ENCODE measurements around the gene PRUNE2. TPM values are rescaled to one million over a fixed set of nuclear protein-coding genes. Genes with fewer than 3 reads are reported as not detected.

The PRUNE2 gene
- total and polyA plus RNA-seq, 2 of the 13 experiments (the other 11 are each of a cell fraction or from before 2014, with no cell fraction given), result 0.02 TPM; not detected in 1

DNA sequence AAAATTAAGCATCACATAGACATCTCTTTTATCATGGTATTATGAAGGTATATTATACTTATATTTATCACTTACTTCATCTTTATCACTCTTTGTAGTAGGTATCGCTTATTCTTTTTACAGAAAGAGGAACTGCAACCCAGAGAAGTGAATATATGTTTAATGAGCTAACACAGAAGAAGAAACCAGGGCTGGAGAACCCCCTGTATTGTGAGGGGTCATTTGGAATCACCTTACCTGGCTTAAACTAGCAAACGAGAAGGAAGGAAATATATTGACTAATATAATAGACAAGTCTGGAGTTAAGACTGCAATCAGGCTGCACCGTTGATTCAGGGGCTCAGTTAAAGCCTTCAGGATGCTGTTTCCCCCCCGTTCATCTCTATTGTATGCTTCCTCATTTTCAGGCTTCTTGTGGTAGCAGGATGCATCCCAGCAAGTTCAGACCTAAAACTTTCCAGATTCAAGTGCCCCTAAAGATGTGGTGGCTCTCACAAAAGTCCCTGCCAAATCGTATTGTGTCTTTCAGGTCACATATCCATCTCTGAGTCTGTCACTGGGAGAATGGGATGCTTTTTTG is 300.5 kb downstream of the PRUNE2 start (continued):
- TF ChIP-seq ZNF234 (CRISPR knock-in tag; conservative IDR thresholded peaks at IDR 0.05) (no peak), ISX (CRISPR knock-in tag; conservative IDR thresholded peaks at IDR 0.05) (no peak)

DNA sequence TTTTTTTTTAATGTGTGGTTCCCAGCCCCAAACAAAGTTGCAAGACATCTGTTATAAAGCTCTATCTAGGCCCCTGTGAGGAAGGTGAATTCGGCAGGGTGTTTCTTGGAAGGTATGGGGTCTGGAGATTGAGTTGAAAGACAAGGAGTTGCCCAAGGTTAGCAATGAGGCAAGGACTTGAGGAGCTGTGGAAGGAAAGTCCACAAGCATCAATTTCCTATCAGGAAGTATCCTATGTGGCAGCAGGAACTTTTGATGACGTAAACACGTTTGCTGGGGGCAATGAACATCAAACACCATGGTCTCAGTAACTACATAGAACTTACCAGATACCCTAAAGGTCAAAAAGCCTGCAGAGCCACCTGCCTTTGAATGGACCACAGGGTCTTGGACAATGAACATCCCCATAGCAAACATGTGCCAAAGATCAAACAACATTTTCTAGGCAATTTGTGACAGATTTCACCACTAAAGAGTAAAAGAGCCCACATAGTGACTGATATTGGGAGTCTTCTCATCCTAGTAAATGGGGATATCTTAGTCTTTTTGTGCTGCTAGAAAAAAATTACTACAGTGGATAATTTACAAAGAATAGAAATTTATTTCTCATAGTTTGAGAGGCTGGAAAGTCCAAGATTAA is 301.9 kb downstream of the PRUNE2 start:
- Histone ChIP-seq H2AFZ (ENCODE audit: low read length) (no peak overlapping the region), H3K9ac (ENCODE audit: insufficient read depth, low read depth, low read length) (no peak overlapping the region), H3K36me3 (replicated peaks in 1 of 2; ENCODE audit: control insufficient read depth in 1 of 2, insufficient read depth in 2 of 2, low read length in 2 of 2) (no peaks in the 10 kb centered on the region), H3K79me2 (ENCODE audit: insufficient read depth, low read length) (no peaks in the 10 kb centered on the region), H3K4me3 (replicated peaks in 1 of 3; ENCODE audit: insufficient read depth in 1 of 3, low read depth in 2 of 3, low read length in 3 of 3) (no peak overlapping the region), H3K4me2 (ENCODE audit: low read depth, low read length) (no peak overlapping the region), H3K27ac (ENCODE audit: extremely low read length, insufficient read depth, low read length) (no peak overlapping the region), H3K4me1 (ENCODE audit: insufficient read depth, low read length) (no peaks in the 10 kb centered on the region), H4K20me1 (ENCODE audit: insufficient read depth, low read length) (no peaks in the 10 kb centered on the region), H3K9me3 (ENCODE audit: low read length) (no peaks in the 10 kb centered on the region), H3K27me3 (ENCODE audit: control insufficient read depth in 1 of 2, insufficient read depth in 2 of 2, low read length in 2 of 2) (no peaks in the 10 kb centered on the region)
- intact Hi-C loops (cut with micrococcal nuclease; ENCODE audit: unreplicated experiment) (no loop called here), in situ Hi-C loops (cut with HindIII; ENCODE audit: extremely low pct_ligation_motif_present, low pct_unique_long_range_greater_than_20kb) (no loop called here)
- CTCF ChIA-PET (ENCODE audit: low intra/inter-chr PET ratio, low total read pairs), result no interaction called here
- no TSS peak for BruUV-seq (replicated peaks)
- ATAC-seq (no peak), DNase-seq (ENCODE audit: low spot score) (no peak), FAIRE-seq (no peak)
- no peak for TF ChIP-seq CC2D1A (CRISPR knock-in tag; IDR thresholded peaks at IDR 0.05)
- TF ChIP-seq, protein P1, sequence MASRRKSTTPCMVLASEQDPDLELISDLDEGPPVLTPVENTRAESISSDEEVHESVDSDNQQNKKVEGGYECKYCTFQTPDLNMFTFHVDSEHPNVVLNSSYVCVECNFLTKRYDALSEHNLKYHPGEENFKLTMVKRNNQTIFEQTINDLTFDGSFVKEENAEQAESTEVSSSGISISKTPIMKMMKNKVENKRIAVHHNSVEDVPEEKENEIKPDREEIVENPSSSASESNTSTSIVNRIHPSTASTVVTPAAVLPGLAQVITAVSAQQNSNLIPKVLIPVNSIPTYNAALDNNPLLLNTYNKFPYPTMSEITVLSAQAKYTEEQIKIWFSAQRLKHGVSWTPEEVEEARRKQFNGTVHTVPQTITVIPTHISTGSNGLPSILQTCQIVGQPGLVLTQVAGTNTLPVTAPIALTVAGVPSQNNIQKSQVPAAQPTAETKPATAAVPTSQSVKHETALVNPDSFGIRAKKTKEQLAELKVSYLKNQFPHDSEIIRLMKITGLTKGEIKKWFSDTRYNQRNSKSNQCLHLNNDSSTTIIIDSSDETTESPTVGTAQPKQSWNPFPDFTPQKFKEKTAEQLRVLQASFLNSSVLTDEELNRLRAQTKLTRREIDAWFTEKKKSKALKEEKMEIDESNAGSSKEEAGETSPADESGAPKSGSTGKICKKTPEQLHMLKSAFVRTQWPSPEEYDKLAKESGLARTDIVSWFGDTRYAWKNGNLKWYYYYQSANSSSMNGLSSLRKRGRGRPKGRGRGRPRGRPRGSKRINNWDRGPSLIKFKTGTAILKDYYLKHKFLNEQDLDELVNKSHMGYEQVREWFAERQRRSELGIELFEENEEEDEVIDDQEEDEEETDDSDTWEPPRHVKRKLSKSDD (CRISPR knock-in tag; IDR thresholded peaks at IDR 0.05; ENCODE audit: low read depth), result no peak
- TF ChIP-seq HIVEP1 (CRISPR knock-in tag; IDR thresholded peaks at IDR 0.05), result no peak
- TF ChIP-seq ZNF333 (CRISPR knock-in tag; IDR thresholded peaks at IDR 0.05; ENCODE audit: borderline replicate concordance), result no peak
- no peak for TF ChIP-seq KLF15 (CRISPR knock-in tag; IDR thresholded peaks at IDR 0.05; ENCODE audit: borderline replicate concordance)
- TF ChIP-seq, protein P2, sequence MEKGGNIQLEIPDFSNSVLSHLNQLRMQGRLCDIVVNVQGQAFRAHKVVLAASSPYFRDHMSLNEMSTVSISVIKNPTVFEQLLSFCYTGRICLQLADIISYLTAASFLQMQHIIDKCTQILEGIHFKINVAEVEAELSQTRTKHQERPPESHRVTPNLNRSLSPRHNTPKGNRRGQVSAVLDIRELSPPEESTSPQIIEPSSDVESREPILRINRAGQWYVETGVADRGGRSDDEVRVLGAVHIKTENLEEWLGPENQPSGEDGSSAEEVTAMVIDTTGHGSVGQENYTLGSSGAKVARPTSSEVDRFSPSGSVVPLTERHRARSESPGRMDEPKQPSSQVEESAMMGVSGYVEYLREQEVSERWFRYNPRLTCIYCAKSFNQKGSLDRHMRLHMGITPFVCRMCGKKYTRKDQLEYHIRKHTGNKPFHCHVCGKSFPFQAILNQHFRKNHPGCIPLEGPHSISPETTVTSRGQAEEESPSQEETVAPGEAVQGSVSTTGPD (CRISPR knock-in tag; IDR thresholded peaks at IDR 0.05), result no peak
- no peak for TF ChIP-seq TSC22D2 (CRISPR knock-in tag; IDR thresholded peaks at IDR 0.05; ENCODE audit: borderline replicate concordance)
- TF ChIP-seq NONO (IDR thresholded peaks at IDR 0.05), result no peak
- no peak for TF ChIP-seq NONO (CRISPR knock-in tag; conservative IDR thresholded peaks at IDR 0.05)
- TF ChIP-seq NR2F6 (IDR thresholded peaks at IDR 0.05), result no peak
- TF ChIP-seq NR2F6 (CRISPR knock-in tag; IDR thresholded peaks at IDR 0.05), result no peak
- TF ChIP-seq, protein P3, sequence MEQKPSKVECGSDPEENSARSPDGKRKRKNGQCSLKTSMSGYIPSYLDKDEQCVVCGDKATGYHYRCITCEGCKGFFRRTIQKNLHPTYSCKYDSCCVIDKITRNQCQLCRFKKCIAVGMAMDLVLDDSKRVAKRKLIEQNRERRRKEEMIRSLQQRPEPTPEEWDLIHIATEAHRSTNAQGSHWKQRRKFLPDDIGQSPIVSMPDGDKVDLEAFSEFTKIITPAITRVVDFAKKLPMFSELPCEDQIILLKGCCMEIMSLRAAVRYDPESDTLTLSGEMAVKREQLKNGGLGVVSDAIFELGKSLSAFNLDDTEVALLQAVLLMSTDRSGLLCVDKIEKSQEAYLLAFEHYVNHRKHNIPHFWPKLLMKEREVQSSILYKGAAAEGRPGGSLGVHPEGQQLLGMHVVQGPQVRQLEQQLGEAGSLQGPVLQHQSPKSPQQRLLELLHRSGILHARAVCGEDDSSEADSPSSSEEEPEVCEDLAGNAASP (CRISPR knock-in tag; IDR thresholded peaks at IDR 0.05; ENCODE audit: borderline replicate concordance), result no peak
- no peak for TF ChIP-seq TGIF2 (CRISPR knock-in tag; IDR thresholded peaks at IDR 0.05)
- peak in 1 of 2 experiments; percentile 2; a peak in 1 of 4 replicates for TF ChIP-seq MAFK (conservative IDR thresholded peaks at IDR 0.05 in 1 of 2, IDR thresholded peaks at IDR 0.05 in 1 of 2; ENCODE audit: low read length in 2 of 2)
- TF ChIP-seq, protein P4, sequence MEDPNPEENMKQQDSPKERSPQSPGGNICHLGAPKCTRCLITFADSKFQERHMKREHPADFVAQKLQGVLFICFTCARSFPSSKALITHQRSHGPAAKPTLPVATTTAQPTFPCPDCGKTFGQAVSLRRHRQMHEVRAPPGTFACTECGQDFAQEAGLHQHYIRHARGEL (CRISPR knock-in tag; IDR thresholded peaks at IDR 0.05), result no peak
- peak; percentile 40; the same call in 1 of the 2 replicates for TF ChIP-seq ATF7 (IDR thresholded peaks at IDR 0.05)
- no peak for TF ChIP-seq ATF7 (CRISPR knock-in tag; IDR thresholded peaks at IDR 0.05)
- 15% methylated on average over 3 of the region's 3 CpGs for WGBS (ENCODE audit: low lambda C conversion rate)
- POLR2A ChIA-PET, result no interaction called here

Data from HepG2 (cell line).